GM19238 (cell line): Measurements from ENCODE around the gene TXNDC11.

ENCODE experiments used
- DNase-seq: peaks from one replicate; pipeline ENCODE4 v3.0.0; 2011; ENCODE audit warnings: low spot score; ENCODE audit not compliant: insufficient read length

Gene TXNDC11

DNA sequence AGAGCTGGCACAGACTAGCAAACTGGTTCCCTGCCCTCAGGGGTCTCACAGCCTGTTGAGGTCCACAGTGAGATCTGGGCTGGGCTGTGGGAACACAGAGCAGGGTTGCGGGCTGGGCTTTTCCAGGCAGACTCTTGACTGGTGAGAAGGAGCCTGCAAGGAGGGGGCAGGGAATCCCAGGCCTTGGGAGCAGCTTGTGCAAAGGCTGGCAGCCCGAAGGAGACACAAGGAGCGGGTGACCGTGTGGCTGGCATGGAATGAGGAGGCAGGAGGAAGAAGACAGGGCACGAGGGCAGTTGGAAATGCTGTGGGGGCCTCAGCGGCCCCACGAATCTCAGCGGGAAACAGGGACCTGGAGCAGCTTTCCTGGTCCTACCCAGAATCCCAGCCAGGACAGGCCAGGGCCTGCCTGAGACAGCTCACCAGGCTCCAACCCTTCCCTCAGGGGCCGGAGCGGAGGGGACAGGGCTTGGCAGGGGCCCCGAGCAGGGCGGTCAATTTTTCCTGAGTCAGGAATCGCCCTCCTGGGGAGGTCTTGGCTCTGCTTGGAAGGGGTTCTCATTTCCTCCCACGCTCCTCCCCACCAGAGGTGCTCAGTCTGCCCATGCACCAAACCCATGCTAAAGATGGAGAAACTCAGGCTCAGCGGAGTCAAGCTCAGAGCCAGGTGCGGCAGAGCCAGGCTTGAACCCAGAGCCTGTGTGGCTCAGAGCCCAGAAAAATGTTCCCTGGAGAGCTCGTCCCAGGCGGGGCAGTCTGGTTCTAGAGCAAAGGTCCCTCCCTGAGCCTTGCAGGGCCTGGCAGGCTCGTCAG is 83.6 kb downstream of the TXNDC11 start:
- DNase-seq, result no peak

DNA sequence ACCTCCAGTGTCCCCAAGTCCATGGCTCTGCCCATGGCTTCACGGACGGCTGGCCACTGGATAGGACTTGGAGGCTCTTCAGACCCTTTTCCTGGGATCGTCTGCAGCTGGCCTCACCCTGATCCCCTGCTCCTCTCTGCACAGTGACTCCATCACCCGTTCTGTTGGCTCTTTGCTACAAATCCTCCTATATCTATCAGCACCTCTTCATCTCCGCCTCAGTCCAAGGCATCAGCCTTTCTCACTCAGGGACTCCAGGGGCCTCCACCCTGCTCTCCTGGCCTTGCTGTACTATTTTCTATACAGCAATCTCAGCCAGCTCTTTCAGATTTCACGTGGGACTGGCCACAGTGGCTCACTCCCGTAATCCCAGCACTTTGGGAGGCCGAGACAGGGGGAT is 85.1 kb downstream of the TXNDC11 start:
- no peak for DNase-seq

DNA sequence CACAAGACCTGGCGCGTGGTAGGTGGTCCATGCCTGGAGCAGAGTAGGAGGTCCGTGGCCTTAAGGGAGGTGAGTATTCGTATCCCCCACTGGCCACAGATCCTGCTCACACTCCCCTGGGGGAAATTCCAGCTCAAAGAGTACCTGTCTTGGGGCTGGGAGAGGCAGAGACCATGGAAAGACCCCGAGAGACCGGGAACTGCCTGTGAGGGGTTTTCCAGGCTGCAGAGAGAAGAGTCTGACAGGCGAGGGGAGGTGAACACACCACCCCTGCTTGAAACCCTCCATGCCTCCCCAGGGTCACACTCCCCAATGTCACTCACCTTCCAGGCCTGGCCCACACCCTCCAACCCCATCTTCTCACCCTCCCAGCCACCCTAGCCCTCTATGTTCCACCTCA is 87.0 kb downstream of the TXNDC11 start:
- no peak for DNase-seq

DNA sequence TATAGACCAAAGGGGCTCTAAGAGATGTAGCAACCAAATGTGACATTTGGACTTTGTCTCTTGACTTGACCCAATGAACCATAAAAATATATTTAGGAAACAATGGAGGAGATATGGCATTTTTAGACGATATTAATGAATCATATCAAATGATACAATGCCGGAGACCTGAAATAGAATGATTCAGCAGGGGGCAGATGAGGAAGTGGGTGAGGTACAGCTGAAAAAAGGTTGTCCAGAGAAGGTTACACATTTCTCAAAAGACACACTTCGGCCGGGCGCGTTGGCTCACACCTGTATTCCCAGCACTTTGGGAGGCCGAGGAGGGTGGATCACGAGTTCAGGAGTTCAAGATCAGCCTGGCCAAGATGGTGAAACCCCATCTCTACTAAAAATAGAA is 90.9 kb downstream of the TXNDC11 start:
- DNase-seq, result no peak

DNA sequence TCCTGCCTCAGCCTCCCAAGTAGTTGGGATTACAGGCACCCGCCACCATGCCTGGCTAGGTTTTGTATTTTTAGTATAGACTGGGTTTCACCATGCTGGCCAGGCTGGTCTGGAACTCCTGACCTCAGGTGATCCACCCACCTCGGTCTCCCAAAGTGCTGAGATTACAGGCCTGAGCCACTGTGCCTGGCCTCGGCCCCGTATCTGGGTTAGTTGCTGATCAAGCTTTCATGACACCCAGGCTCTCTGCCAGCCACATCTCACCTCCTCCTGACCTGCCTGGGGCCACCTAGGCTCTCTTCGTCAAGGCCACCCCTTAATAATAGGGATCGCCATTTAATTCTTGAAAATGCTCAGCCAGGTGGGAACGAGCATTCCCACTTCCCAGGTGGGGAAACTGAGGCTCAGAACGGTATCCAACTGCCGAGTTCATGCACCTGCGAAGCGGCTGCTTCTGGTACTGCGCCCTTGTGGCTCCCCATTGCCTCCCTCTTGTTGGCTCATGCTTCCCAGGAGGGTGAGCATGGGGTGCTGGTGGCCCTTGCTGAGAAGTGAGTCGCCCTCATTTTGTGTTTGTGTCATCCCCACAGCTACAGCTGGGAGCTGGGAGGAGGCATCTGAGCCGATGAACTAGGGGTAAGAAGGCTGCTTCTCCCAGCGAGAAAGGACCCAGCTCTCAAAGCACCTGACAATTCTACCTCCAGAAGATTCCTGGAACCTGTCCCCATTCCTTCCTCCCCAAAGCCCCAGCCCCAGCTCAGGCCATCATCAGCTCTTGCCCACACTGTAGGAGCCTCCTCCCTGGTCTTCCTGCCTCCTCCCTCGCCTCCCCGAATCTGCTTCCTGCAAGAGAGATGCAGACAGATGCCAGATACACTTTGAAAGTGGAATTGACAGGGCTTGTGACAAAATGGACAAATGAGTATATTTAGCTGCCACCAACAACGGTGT is 91.7 kb downstream of the TXNDC11 start:
- no peak for DNase-seq

DNA sequence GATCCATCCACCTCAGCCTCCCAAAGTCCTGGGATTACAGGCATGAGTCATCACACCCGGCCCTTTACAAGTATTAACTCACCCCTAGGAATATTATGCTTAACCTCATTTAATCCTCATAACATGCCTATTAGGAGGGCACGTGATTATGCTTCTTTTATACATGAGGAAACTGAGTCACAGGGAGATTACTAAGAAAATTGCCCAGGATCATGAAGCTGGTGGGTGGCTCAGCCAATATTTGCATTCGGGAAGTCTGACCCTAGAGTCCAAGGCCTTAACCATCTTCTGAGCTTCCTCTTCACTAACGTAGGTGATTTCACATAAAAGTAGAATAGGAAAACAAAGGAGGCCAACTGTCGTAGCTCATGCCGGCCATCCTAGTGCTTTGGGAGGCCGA is 93.4 kb downstream of the TXNDC11 start:
- DNase-seq, result no peak

DNA sequence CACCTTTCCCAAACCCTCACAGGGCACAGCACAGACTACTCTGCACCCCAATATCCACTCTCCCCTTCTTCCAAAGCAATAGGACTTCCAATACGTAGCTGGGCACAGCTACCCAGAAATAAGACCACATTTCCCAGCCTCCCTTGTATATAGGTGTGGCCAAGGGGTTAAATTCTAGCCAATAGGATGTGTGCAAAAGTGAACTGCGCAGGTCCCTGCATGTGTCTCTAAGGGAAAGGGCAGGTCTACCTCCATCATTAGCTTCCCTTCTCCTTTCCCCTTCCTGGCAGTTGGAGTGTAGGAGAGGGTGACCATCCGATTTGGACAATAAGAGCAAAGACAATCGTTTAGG is 99.9 kb downstream of the TXNDC11 start:
- DNase-seq, result no peak

DNA sequence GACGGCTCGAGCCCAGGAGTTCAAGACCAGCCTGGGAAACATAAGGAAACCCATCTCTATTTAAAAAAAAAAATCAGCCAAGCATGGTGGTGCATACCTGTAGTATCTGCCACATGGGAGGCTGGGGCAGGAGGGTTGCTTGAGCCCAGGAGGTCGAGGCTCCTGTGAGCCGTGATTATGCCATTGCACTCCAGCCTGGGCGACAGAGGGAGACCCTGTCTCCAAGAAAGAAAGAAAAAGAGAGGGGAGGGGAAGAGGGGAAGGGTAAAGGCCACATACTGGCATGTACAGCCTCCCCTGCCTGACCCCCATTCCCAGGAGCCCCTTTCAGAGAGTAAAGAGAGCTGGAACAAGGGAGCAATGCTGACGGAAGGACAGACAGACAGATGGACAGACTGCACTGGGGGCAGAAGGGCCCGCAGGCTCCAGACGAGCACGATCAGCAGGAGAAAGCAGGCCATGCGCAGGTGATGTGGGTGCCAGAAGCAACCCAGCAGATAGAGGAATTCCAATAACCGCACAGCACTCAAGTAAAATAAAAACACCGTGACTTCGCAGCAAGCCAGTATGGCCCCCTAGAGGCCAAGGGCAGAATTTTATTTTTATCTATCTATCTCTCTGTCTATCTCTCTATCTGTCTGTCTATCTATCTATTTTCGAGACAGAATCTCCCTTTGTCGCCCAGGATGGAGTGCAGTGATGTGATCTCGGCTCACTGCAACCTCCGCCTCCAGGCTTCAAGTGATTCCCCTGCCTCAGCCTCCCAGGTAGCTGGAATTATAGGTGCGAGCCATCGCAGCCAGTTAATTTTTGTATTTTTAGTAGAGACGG is 101.5 kb downstream of the TXNDC11 start:
- DNase-seq, result no peak

DNA sequence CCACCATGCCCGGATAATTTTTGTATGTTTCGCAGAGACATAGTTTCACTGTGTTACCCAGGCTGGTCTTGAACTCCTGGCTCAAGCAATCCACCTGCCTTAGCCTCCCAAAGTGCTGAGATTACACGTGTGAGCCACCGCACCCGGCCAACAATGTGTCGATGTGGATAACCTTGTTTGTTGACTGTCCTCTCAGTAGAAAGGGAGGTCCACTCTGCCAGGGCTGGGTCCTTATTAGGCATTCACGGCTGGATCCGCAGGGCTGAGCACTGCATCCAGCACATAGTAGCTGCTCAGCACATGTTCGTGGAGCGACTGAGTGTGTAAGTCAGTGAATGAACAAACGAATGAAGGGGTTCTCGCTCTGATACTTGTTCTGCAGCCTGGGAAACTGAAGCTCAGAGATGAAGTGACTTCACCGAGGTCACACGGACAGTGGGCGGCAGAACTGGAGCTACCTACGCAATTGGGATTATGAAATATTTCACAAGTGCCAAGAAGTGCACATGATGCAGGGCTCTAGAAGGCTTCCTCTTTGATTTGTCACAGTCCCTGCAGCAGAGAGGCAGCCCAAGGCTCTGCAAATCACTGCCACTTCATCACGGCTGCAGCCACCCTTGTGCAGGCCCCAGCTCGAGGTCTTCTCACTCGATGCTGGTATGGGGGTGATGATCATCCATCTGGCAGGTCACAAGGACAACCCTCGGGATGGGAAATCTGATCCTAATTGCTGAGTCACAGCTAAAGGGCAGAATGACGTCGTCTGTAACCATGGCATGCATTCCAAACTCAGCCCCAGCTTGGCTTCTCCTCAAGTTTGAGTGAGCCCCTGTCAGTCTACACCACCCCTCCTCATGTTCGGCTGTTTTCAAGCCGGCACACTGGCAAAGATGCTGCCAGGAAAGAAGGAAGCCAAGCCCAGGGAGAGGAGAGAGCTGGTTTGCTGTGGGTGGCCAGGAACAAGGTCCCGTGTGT is 102.4 kb downstream of the TXNDC11 start:
- no peak for DNase-seq

DNA sequence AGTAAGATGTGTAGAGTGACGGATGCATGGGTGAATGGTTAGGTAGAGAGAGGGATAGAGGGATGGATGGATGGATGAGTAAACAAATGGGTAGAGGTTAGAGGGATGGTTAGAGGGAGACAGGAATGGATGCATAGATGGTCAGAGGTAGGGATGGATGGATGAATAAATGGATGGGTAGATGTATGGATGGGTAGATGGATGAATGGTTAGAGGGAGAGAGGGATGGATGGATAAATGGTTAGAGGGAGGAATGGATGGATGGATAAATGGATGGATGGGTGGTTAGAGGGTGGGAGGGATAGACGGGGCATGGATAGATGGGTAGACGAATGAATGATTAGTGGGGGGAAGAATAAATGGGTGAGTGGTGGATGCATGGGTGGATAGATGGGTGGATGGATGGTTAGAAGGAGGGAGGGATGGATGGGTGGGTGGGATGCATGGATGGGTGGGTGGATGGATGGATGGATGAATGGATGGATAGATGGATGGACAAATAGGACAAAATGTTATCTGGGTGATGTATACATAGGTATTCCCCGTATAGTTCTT is 103.6 kb downstream of the TXNDC11 start:
- no peak for DNase-seq

DNA sequence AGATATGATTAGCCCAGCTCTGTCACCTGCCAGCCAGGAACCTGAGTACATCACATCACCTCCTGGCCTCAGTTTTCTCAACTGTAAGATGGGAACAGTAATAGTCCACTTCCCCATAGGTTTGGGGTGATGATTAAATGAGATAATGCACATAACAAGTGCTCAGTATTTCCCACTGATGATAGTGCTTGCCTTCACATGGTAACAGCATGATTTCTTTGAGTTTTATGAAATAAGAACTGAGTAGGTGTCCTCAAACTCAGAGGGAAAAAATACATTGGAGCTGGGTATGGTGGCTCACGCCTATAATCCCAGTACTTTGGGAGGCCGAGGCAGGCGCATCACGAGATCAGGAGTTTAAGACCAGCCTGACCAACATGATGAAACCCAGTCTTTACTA is 104.5 kb downstream of the TXNDC11 start:
- no peak for DNase-seq

DNA sequence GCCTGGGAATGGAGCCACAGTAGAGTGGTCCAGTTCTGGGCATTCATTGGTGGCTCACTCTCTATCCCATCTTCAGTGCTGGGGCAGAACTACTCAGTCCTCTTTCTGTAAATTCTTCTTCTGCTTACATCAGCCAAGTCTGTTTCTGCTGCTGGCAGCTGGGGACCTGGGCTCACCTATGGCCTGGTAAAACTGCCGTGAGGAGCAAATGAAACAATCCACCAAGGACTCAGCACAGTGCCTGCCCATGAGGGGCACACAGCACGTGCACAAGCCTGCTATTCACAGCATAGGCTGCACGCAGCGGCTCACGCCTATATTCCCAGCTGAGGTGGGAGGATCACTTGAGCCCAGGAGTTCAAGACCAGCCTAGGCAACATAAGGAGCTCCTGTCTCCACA is 105.3 kb downstream of the TXNDC11 start:
- DNase-seq, result no peak

DNA sequence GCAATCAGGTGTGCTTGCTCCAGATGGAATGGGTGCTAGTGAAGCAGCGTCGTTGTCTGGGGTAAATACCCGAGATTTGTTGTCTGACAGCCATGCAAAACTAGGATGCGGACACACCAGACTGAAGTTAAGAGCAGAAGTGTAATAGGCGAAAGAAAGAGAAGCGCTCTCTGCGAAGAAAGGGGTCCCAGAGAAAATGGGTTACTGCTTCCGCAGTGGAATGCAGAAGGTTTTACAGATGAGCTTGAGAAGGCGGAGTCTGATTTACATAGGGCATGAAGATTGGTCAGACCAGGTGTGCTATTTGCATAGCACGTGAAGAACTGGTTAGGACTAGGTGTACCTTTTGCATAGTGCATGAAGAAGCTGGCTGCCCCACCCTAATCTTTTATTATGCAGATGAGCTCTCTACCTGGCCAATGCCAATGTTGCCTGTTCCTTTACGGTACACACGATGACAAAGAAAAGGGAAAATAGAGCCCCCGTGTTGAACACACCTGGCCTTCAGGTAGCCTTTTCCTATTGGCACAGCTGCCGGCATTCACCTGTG is 106.4 kb downstream of the TXNDC11 start:
- DNase-seq, result no peak

DNA sequence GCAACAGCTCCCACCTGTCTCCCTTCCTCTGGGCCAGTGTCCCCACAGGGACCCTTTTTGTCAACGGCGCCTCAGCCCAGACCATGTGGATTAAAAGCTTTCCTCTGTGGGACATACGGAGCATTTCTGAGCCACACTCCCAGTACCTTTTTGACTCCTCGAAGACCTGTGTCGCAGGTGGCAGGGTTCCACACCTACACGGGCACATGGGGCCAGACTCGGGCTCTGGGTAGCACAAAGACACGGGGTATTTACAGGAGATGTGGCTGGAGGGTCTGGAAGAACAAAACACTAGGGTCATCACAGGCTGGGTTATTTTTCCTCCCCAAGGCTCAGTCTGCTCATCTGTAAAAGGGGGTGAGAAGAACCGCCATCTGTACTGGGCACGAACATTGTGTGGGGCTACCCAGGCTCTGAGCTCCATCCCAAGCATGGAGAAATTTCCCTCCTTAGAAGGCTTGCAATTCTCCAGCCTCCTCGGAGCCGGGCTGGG is 106.9 kb downstream of the TXNDC11 start:
- DNase-seq, result no peak

DNA sequence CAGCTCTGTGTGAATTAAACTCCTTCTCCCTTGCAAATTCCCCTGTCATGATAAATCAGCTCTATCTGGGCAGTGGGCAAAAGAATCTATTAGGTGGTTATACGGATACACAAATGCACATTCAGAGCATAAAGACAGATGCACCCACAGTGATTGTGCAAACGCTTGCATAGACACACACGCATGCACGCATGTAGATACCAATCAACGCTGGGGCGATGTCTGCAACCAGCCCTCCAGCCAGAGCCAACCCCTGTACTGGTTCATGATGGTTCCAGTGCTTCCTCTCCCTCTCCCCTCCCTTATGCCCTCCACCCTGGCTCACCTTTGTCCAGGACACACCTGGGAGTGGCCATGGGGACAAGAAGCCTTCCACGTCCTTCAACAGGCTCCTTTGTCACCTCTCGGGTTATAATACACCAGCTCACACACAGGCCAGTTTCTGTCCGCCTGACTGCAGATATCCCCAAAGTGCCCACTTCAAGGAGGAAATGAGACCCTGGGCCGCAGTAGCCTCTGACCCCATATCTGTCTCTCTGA is 107.5 kb downstream of the TXNDC11 start:
- DNase-seq, result no peak

DNA sequence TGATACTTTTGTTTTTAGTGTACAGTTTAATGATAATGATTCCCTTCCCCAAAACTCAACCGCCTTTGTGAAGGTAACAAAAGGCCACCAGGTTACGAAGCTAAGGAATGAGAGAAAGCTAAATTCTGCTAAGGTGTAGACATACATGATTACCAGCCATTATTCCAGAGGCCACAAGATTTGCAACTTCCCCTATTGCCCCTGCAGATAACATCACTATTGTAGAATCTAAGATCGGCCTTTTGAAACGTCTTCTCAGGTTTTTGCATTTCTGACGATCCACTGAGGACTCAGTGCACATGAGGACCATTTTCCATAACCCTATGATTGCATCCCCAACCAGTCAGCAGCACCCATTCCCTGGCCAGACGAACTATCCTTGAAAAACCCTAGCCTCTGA is 108.3 kb downstream of the TXNDC11 start:
- DNase-seq, result no peak

DNA sequence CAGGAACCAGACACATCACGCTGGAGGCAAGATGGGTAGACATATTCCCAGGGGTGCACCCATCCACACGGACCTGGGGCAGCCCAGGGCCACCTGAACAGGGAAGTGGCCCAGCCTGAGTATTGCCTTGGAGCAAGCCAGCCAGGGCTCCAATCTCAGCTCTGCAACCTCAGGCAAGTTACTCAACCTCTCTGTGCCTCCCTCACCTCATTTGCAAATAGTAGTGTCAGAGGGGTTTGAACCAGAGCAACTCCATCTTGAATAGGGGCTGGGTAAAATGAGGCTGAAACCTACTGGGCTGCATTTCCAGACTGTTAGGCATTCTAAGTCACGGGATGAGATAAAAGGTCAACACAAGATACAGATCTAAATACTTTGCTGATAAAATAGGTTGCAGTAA is 109.5 kb downstream of the TXNDC11 start:
- no peak for DNase-seq

DNA sequence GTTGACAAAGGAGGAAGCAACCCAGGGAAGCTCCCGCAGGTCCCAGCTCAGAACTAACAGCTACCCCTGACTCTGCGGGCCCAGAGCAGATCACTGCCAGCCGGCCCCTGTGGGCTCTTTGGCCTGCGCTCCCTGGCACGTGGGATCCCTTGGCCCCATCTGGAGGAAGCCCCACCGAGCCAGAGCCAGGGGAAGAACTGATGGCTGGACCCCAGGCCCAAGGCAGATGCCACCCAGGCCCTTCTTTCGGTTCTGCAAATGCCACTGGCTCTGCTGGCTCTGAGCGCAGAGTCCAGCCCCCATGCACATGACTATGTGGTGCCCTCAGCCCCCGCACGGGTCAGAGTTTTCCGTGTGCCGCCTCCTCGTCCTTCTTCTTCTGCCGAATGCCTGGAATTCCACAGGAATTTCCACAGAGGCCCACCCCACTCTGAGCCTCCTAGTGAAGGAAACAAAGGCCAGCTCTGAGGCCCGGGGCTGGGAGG is 110.2 kb downstream of the TXNDC11 start:
- DNase-seq, result no peak

DNA sequence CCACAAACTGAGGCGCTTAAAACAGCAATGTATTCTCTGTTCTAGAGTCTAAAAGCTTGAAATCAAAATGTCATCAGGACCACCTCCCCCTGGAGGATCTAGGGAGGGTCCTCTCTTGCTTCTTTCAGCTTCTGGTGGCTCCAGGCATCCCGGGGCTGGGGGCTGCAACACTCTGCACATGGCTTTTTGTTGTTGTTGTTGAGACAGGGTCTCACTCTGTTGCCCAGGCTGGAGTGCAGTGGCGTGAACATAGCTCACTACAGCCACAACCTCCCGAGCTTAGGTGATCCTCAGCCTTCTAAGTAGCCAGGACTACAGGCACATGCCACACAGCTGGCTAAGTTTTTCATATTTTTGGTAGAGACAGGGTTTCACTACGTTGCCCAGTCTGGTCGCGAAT is 111.4 kb downstream of the TXNDC11 start:
- DNase-seq, result no peak

DNA sequence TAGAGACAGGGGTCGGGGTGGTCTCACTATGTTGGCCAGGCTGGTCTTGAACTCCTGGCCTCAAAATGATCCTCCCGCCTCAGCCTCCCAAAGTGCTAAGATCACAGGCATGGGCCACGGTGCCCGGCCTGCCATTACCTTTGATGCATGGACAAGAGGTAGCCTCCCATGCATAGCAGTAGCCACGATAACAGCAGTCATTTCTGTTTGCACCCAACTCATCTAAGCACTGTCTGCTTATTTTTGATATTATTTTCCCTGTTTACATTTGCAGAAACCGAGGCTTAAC is 111.9 kb downstream of the TXNDC11 start:
- DNase-seq, result no peak
